Muscle layer of duodenum (tissue), 2 donors: ENCODE measurements around the gene KLHL3.

Experiments
- H3K27ac ChIP-seq: one replicate; pipeline ENCODE4 v1.7.0; 2013; ENCODE audit warnings: mild to moderate bottlenecking, low read length
- H3K27me3 ChIP-seq: one replicate; pipeline ENCODE4 v1.7.0; 2013; ENCODE audit warnings: low read depth, mild to moderate bottlenecking, control low read depth, low read length
- H3K36me3 ChIP-seq, 2 donors: one replicate each; pipeline ENCODE4 v1.7.0; 2013; ENCODE audit warnings: low read length in 2 of 2, control low read depth in 1 of 2, mild to moderate bottlenecking in 1 of 2; ENCODE audit not compliant: insufficient read depth in 2 of 2, control insufficient read depth in 1 of 2
- H3K4me1 ChIP-seq, 2 donors: one replicate each; pipeline ENCODE4 v1.7.0; 2013; ENCODE audit warnings: low read length in 2 of 2, mild to moderate bottlenecking in 2 of 2, control low read depth in 1 of 2, moderate library complexity in 1 of 2; ENCODE audit not compliant: insufficient read depth in 2 of 2, control insufficient read depth in 1 of 2
- H3K4me3 ChIP-seq, 2 donors: one replicate each; pipeline ENCODE4 v1.7.0; 2013; ENCODE audit warnings: low read length in 2 of 2, low read depth in 1 of 2, mild to moderate bottlenecking in 1 of 2
- H3K9me3 ChIP-seq, 2 donors: one replicate each; pipeline ENCODE4 v1.7.0; 2013; ENCODE audit warnings: low read length in 2 of 2, control low read depth in 1 of 2, mild to moderate bottlenecking in 1 of 2; ENCODE audit not compliant: control insufficient read depth in 1 of 2
- donor health status: healthy.

KLHL3 gene

DNA sequence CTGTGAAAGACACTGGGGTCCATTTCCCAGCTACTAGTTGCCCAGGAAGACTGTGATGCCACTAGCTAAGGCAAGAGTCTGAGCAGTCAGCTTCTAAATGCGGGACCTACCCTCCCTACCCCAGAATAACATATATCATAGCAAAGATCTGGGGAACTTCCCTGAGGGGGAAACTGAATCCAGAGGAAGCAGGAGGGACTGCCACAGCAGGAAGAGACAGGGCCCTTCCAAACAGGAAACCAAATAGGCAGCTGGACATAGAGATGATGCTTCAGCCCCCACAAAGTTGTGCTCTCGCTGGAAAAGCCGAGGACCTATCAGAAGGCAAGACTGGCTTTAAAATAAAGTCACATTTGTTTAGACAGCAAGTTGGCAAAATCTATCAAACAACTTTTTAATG, 51.1 kb downstream of the KLHL3 start:
- H3K27me3 ChIP-seq: no peaks in the 10 kb centered on the region
- H3K4me1 ChIP-seq: no peaks in the 10 kb centered on the region
- no peaks in the 10 kb centered on the region for H3K36me3 ChIP-seq
- H3K9me3 ChIP-seq: no peaks in the 10 kb centered on the region
- H3K27ac ChIP-seq: no peak overlapping the region
- no peak overlapping the region for H3K4me3 ChIP-seq

- H3K36me3 ChIP-seq: no peaks in the 10 kb centered on the region
- H3K4me1 ChIP-seq: no peaks in the 10 kb centered on the region
- no peak overlapping the region for H3K4me3 ChIP-seq
- no peak overlapping the region for H3K27ac ChIP-seq
- H3K27me3 ChIP-seq: no peaks in the 10 kb centered on the region
- H3K9me3 ChIP-seq: no peaks in the 10 kb centered on the region
These were observed 54.7 kb downstream of the KLHL3 start for GRCh38 chr5:137681191-137681590.

GRCh38 chr5:137679910-137680309, 56.0 kb downstream of the KLHL3 start:
- Histone ChIP-seq H3K4me3 (no peak overlapping the region), H3K27ac (no peak overlapping the region), H3K9me3 (no peaks in the 10 kb centered on the region)

DNA sequence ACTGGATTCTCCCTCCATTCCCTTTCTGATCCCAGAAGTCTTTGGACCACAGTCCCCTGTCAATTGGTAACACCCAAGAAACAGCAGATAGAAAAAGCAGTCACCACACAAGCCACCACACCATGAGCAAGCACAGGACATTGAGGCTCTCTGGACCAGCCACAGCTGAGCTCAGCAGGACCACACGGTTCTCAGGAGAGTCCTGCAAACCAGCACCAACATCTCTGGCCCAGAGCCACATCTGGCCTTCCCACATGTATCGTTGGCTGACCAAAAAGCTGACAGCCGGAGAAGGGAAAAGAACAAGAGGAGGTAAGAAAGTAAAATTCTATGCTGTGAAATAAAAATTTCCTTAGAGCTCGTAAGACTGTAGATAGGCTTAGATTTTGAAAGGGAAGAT, 56.7 kb downstream of the KLHL3 start:
- no peak overlapping the region for H3K27ac ChIP-seq
- no peaks in the 10 kb centered on the region for H3K36me3 ChIP-seq
- no peaks in the 10 kb centered on the region for H3K27me3 ChIP-seq
- no peaks in the 10 kb centered on the region for H3K4me1 ChIP-seq
- H3K4me3 ChIP-seq: no peak overlapping the region
- H3K9me3 ChIP-seq: no peaks in the 10 kb centered on the region

More at GRCh38 chr5:137679910-137680309, 56.0 kb downstream of the KLHL3 start:
- H3K4me1 ChIP-seq: no peaks in the 10 kb centered on the region
- no peaks in the 10 kb centered on the region for H3K36me3 ChIP-seq
- no peaks in the 10 kb centered on the region for H3K27me3 ChIP-seq

DNA sequence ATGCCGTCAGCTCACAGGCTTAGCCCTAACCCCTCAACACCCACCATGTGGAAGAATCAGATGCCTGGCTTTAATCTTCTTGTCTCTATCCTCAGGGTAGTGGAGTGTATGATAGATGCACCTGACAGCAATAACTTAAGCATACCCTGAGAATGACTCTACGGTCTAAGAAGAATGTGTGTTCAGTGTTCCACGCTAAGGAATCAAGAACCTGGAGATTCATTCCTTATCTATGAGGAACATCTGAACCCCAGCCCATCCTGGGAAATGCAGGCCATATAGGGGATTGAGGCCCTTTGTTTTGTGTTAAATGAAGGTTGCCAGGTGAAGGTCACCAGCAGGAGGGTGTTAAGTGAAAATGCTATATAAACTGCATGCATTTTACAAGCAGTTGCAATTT, 63.0 kb downstream of the KLHL3 start:
- Histone ChIP-seq H3K27ac (no peak overlapping the region), H3K9me3 (no peaks in the 10 kb centered on the region), H3K27me3 (no peaks in the 10 kb centered on the region), H3K36me3 (no peaks in the 10 kb centered on the region), H3K4me3 (no peak overlapping the region), H3K4me1 (no peaks in the 10 kb centered on the region)

DNA sequence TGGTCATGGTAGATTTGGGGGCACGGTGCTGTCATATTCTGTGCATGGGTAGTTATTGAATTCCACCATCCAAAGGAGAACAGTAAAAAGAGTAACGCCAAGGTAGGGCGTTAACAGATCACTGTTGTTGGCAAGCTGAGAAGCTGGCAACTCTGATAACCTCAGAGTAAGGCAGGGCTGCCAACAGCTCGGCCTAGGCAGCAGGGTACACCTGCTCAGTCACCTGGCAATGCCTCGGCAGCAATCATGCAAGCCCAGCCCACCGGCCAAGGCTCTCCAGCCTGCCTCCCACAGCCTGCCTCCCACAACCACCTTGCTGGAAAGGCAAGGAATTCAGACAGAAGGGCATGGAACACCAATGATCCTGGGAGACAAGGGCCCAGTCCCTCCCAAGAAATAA, 63.9 kb downstream of the KLHL3 start:
- Histone ChIP-seq H3K27me3 (no peaks in the 10 kb centered on the region), H3K4me3 (no peak overlapping the region), H3K9me3 (no peaks in the 10 kb centered on the region), H3K36me3 (no peaks in the 10 kb centered on the region), H3K27ac (no peak overlapping the region), H3K4me1 (no peaks in the 10 kb centered on the region)

DNA sequence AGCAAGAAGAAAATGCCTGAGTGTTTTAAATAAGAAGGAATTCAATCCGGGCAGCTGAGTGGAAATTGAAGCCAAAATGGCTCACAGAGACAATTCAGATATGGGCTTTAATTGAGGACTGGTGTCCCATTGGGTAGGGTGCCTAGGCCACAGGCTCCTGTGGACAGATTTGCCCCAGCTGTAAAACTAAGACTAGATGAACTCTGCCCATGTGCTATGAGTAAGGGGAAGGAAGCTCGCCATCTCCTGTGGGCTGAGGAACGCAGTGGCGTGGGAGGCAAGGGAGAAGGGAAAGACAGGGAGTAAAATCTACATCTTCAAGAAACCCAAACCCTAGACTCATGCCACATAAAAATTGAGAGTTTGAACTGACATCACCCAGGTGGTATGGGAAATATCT, 66.1 kb downstream of the KLHL3 start:
- Histone ChIP-seq H3K9me3 (no peaks in the 10 kb centered on the region), H3K36me3 (no peaks in the 10 kb centered on the region), H3K27ac (no peak overlapping the region), H3K27me3 (no peaks in the 10 kb centered on the region), H3K4me1 (no peaks in the 10 kb centered on the region), H3K4me3 (no peak overlapping the region)

DNA sequence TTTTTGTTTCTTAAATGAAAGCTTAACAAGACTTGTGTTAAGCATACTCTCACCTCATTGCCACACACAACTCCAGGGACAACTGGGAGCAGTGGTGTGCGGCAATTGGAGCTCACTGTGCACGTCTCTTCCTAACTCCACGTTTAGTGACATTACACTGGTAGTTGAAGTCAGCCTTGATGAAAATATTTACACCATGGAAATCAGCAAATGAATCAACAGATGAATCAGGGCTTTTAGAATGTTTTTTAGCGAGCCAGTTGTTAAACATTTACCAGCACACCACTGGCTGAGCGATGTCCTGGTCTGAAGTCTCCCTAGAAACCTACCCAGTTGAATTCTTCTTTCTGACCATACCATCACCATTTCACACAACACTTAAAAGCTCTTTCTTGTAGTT, 67.3 kb downstream of the KLHL3 start:
- Histone ChIP-seq H3K27ac (no peak overlapping the region), H3K4me3 (no peak overlapping the region), H3K4me1 (no peaks in the 10 kb centered on the region), H3K9me3 (no peaks in the 10 kb centered on the region), H3K36me3 (no peaks in the 10 kb centered on the region), H3K27me3 (no peaks in the 10 kb centered on the region)

DNA sequence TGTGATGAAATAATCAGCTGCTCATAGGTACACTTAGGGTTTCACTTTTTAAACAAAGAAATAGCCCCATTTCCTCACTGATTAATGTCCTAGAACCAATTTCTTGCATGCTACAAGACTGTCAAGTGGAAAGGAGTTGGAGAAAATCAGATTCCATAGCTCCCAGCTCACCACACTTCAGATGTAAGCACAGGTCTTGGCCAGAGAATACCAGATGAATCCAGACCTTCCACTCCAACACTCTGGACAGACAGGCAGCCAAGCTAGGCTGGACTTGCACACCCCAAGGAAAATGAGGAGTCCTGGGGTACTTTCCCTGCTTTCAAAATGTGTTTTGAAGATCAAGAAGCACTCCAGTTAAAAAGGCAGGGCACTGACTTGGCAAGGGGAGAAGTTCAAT, 68.5 kb downstream of the KLHL3 start:
- H3K27me3 ChIP-seq: no peaks in the 10 kb centered on the region
- no peaks in the 10 kb centered on the region for H3K9me3 ChIP-seq
- H3K4me3 ChIP-seq: no peak overlapping the region
- no peaks in the 10 kb centered on the region for H3K36me3 ChIP-seq
- H3K4me1 ChIP-seq: no peaks in the 10 kb centered on the region
- no peak overlapping the region for H3K27ac ChIP-seq

DNA sequence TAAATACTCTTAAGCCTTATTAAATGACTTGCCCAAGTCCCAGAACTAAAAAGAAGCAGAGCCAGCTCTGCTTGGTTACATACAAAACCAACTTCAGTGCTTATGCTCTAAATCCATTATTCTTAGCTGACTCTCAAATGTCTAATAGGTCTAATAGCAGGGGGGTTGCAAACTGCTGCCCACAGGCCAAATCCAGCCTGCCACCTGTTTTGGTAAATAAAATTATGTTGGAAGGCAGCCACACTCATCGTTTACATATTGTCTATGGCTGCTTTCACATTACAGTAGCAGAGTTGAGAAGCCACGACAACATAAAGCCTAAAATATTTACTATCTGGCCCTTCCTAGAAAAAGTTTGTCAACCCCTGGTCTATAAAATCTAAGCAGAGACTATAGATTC, 69.0 kb downstream of the KLHL3 start:
- Histone ChIP-seq H3K27ac (no peak overlapping the region), H3K4me1 (no peaks in the 10 kb centered on the region), H3K27me3 (no peaks in the 10 kb centered on the region), H3K4me3 (no peak overlapping the region), H3K9me3 (no peaks in the 10 kb centered on the region), H3K36me3 (no peaks in the 10 kb centered on the region)

GRCh38 chr5:137666461-137666850, 69.4 kb downstream of the KLHL3 start:
- Histone ChIP-seq H3K4me1 (no peaks in the 10 kb centered on the region), H3K9me3 (no peaks in the 10 kb centered on the region), H3K36me3 (no peaks in the 10 kb centered on the region), H3K27ac (no peak overlapping the region), H3K27me3 (no peaks in the 10 kb centered on the region), H3K4me3 (no peak overlapping the region)

- no peaks in the 10 kb centered on the region for H3K36me3 ChIP-seq
- no peaks in the 10 kb centered on the region for H3K27me3 ChIP-seq
- no peak overlapping the region for H3K4me3 ChIP-seq
- H3K9me3 ChIP-seq: no peaks in the 10 kb centered on the region
- no peaks in the 10 kb centered on the region for H3K4me1 ChIP-seq
- H3K27ac ChIP-seq: no peak overlapping the region
These were observed 70.0 kb downstream of the KLHL3 start for GRCh38 chr5:137665678-137666460.
